ENCODE measurements around the gene MAP2K6. TPM values are rescaled to one million over a fixed set of nuclear protein-coding genes. Genes with fewer than 3 reads are reported as not detected.

Gene MAP2K6
- total RNA-seq, 2 donors from 2014 or later, result 4.4 to 34.6 TPM

GRCh38 chr17:69404399-69404798 lies 10.1 kb upstream of the MAP2K6 start:
- ATAC-seq, result no peak
- intact Hi-C loops (cut with DNase I), result no loop called here
- no peak for DNase-seq
- no peaks in the 10 kb centered on the region for H3K36me3 ChIP-seq (replicated peaks in 1 of 2; ENCODE audit: insufficient read depth in 1 of 2, low read depth in 2 of 2)
- TF ChIP-seq CTCF (IDR thresholded peaks at IDR 0.05) (no peak), POLR2A (IDR thresholded peaks at IDR 0.05) (no peak)
- H3K27ac ChIP-seq, result no peak overlapping the region
- WGBS, 2 donors, result 83 to 85% methylated on average over 5 of the region's 5 CpGs
- no peaks in the 10 kb centered on the region for H3K9me3 ChIP-seq
- no peak overlapping the region for H3K4me3 ChIP-seq
- no peaks in the 10 kb centered on the region for H3K4me1 ChIP-seq
- no peaks in the 10 kb centered on the region for H3K27me3 ChIP-seq

GRCh38 chr17:69405096-69405495 lies 9.4 kb upstream of the MAP2K6 start:
- no peaks in the 10 kb centered on the region for H3K36me3 ChIP-seq (replicated peaks in 1 of 2; ENCODE audit: insufficient read depth in 1 of 2, low read depth in 2 of 2)
- H3K27me3 ChIP-seq, result no peaks in the 10 kb centered on the region
- intact Hi-C loops (cut with DNase I), result no loop called here
- H3K9me3 ChIP-seq, result no peaks in the 10 kb centered on the region
- WGBS, 2 donors, result 79 to 91% methylated on average over 5 of the region's 5 CpGs
- DNase-seq (no peak), ATAC-seq (no peak)
- no peak overlapping the region for H3K27ac ChIP-seq
- no peak overlapping the region for H3K4me3 ChIP-seq
- TF ChIP-seq POLR2A (IDR thresholded peaks at IDR 0.05) (no peak), CTCF (IDR thresholded peaks at IDR 0.05) (no peak)
- H3K4me1 ChIP-seq, result no peaks in the 10 kb centered on the region

GRCh38 chr17:69406941-69407340 lies 7.6 kb upstream of the MAP2K6 start:
- Histone ChIP-seq H3K27me3 (no peaks in the 10 kb centered on the region), H3K36me3 (replicated peaks in 1 of 2; ENCODE audit: insufficient read depth in 1 of 2, low read depth in 2 of 2) (no peaks in the 10 kb centered on the region), H3K9me3 (no peaks in the 10 kb centered on the region), H3K4me3 (no peak overlapping the region), H3K27ac (no peak overlapping the region), H3K4me1 (no peaks in the 10 kb centered on the region)
- intact Hi-C loops (cut with DNase I), result no loop called here
- DNase-seq (no peak), ATAC-seq (no peak)
- TF ChIP-seq CTCF (IDR thresholded peaks at IDR 0.05) (no peak), POLR2A (IDR thresholded peaks at IDR 0.05) (no peak)

GRCh38 chr17:69407759-69408158 lies 6.7 kb upstream of the MAP2K6 start:
- no peaks in the 10 kb centered on the region for H3K27me3 ChIP-seq
- no peaks in the 10 kb centered on the region for H3K36me3 ChIP-seq (replicated peaks in 1 of 2; ENCODE audit: insufficient read depth in 1 of 2, low read depth in 2 of 2)
- H3K4me3 ChIP-seq, result no peak overlapping the region
- H3K27ac ChIP-seq, result no peak overlapping the region
- no peaks in the 10 kb centered on the region for H3K4me1 ChIP-seq
- TF ChIP-seq CTCF (IDR thresholded peaks at IDR 0.05) (no peak), POLR2A (IDR thresholded peaks at IDR 0.05) (no peak)
- H3K9me3 ChIP-seq, result no peaks in the 10 kb centered on the region
- no peak for DNase-seq
- 97 to 100% methylated on average over 1 of the region's 1 CpG for WGBS, 2 donors
- no peak for ATAC-seq
- intact Hi-C loops (cut with DNase I), result no loop called here

- DNase-seq (no peak), ATAC-seq (no peak)
- WGBS, 2 donors, result 84 to 95% methylated on average over 2 of the region's 2 CpGs
- Histone ChIP-seq H3K36me3 (replicated peaks in 1 of 2; ENCODE audit: insufficient read depth in 1 of 2, low read depth in 2 of 2) (no peaks in the 10 kb centered on the region), H3K9me3 (no peaks in the 10 kb centered on the region), H3K4me3 (no peak overlapping the region), H3K27me3 (no peaks in the 10 kb centered on the region), H3K27ac (no peak overlapping the region), H3K4me1 (peaks cover 5% of the 10 kb centered on the region)
- intact Hi-C loops (cut with DNase I), result no loop called here
- no peak for TF ChIP-seq CTCF (IDR thresholded peaks at IDR 0.05)
- no peak for TF ChIP-seq POLR2A (IDR thresholded peaks at IDR 0.05)
Observed at GRCh38 chr17:69410671-69411070, 3.8 kb upstream of the MAP2K6 start.
